Gastroesophageal sphincter (tissue), 4 donors: ENCODE data around the gene CILP. TPM values are rescaled to one million over a fixed set of nuclear protein-coding genes. Genes with fewer than 3 reads are reported as not detected.

ENCODE experiments used
- ATAC-seq: fragments of 150-250 bp; one replicate; pipeline ENCODE4 v1.9.1; 2016; ENCODE audit warnings: mild to moderate bottlenecking, moderate library complexity
- H3K27ac ChIP-seq, 4 donors: fragments of 200-600 bp; sonication (generic) in 3 of 4; 1 replicate in 3 of 4; 2 replicates in 1 of 4; pipeline ENCODE4 v1.5.1; 2016 to 2019
- H3K27me3 ChIP-seq: fragments of 200-600 bp; sonication (generic); one replicate; pipeline ENCODE4 v1.5.1; 2019
- H3K36me3 ChIP-seq, 2 donors: fragments of 200-600 bp; sonication (generic); one replicate each; pipeline ENCODE4 v1.5.1; 2019; ENCODE audit warnings: control low read depth in 1 of 2
- H3K4me1 ChIP-seq, 3 donors: fragments of 200-600 bp; sonication (generic); 1 replicate in 2 of 3; 2 replicates in 1 of 3; pipeline ENCODE4 v1.5.1; 2016 to 2019; ENCODE audit warnings: control low read depth in 2 of 3
- H3K4me3 ChIP-seq, 2 donors: fragments of 200-600 bp; sonication (generic); one replicate each; pipeline ENCODE4 v1.5.1; 2019; ENCODE audit warnings: mild to moderate bottlenecking in 1 of 2, moderate library complexity in 1 of 2
- H3K9me3 ChIP-seq, 3 donors: fragments of 200-600 bp; sonication (generic); one replicate each; pipeline ENCODE4 v1.5.1; 2017 to 2019; ENCODE audit warnings: control low read depth in 2 of 3
- CTCF ChIP-seq, 4 experiments: fragments of 200-600 bp in 2 of 4; fragments of 450-650 bp in 2 of 4; sonication (generic) in 1 of 4; IDR thresholded peaks; one replicate each; pipeline ENCODE4 v1.5.1; 2017 to 2019; ENCODE audit warnings: antibody characterized with exemption in 4 of 4, mild to moderate bottlenecking in 2 of 4, moderate library complexity in 2 of 4
- EP300 ChIP-seq: sonication (generic); formaldehyde crosslinking; IDR thresholded peaks from one replicate; pipeline ENCODE4 v1.6.1; 2017; ENCODE audit warnings: antibody characterized with exemption, mild to moderate bottlenecking
- POLR2A ChIP-seq, 2 donors: fragments of 450-650 bp; IDR thresholded peaks; one replicate each; pipeline ENCODE4 v1.6.1; 2017; ENCODE audit warnings: antibody characterized with exemption in 2 of 2, mild to moderate bottlenecking in 2 of 2, moderate library complexity in 1 of 2
- POLR2AphosphoS5 ChIP-seq: sonication (generic); formaldehyde crosslinking; IDR thresholded peaks from one replicate; pipeline ENCODE4 v1.6.1; 2017; ENCODE audit warnings: antibody characterized with exemption
- WGBS, 2 donors: methylation state at CpG; one replicate each; pipeline ENCODE4 v1.1.5; 2018; ENCODE audit warnings: low coverage in 1 of 2; 5-methylcytosine and 5-hydroxymethylcytosine counted together
- total RNA-seq, 4 donors: library from RNA; depleted of rRNA; stranded (reverse); fragments of >200 nt; gene quantifications; one replicate each; pipeline ENCODE4 v1.1.0, GENCODE V29; 2016

Gene CILP
- total RNA-seq, 4 donors from 2014 or later, result 43.7 to 114 (median 74.5) TPM

DNA sequence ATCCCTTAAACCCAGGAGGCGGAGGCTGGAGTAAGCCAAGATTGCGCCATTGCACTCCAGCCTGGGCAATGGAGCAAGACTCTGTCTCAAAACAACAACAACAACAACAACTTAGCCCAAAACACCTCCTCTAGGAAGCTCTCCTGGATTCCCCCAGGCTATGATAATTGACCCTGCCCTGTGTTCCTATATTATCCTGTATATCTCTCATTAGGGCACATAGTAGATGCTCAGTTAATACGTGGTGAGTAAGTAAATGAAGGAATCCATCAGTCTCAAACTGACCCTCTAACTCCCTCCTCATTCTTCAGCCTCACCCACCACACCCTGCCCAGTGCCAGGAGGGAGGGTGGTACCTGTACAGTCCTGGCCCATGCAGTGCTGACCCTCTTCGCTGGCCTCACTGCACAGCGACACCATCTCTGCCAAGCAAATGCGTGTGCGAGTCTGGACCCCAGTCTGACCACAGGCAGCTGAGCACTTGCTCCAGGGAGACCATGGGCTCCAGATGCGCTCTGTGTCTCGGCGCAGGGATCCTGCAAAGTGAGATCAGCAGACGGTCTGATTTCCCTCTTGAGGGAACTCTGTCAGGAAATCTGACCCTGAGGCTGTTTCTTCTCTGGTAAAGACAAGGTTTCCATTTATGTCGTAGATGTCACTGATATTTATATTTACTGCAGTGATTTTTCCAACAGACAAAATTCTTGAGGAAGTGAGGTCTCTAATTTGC is 6.2 kb downstream of the CILP start:
- Histone ChIP-seq H3K27ac (no peak overlapping the region), H3K36me3 (no peaks in the 10 kb centered on the region), H3K4me1 (no peaks in the 10 kb centered on the region), H3K4me3 (no peak overlapping the region), H3K27me3 (no peaks in the 10 kb centered on the region), H3K9me3 (no peaks in the 10 kb centered on the region)
- no peak for TF ChIP-seq POLR2A (IDR thresholded peaks at IDR 0.05)
- no peak for TF ChIP-seq POLR2AphosphoS5
- no peak for TF ChIP-seq CTCF (IDR thresholded peaks at IDR 0.05)
- no peak for TF ChIP-seq EP300
- ATAC-seq, result no peak
- 100% methylated on average over 1 to 3 of the region's 12 CpGs for WGBS, 2 donors

DNA sequence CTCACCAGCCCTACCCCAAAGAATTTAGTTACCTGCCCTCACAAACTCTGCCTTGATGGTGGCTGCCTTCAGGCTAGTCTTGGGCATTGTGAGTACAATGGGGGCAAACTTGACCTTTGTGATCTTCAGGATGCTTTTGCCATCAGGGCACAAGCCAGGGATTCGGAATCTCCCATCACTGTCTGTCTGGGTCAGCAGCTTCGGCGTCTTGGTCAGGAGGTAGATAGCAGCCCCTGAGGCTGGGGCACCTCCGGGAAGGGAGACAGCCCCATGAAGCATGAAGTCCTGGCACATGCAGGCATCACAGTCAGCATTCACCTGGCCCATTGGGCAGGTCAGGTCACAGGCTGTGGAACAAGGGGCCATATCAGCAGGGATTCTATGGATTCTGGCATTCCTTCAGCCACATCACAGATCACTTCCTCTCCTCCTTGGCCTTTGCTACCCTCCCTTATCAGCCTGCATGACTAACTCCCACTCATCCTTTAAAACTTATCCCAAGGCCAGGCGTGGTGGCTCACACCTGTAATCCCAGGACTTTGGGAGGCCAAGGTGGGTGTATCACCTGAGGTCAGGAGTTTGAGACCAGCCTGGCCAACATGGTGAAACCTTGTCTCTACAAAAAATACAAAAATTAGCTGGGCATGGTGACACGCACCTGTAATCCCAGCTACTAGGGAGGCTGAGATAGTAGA is 6.9 kb downstream of the CILP start:
- Histone ChIP-seq H3K9me3 (no peaks in the 10 kb centered on the region), H3K4me1 (no peaks in the 10 kb centered on the region), H3K36me3 (no peaks in the 10 kb centered on the region), H3K27me3 (no peaks in the 10 kb centered on the region), H3K27ac (no peak overlapping the region), H3K4me3 (no peak overlapping the region)
- TF ChIP-seq EP300 (no peak), POLR2AphosphoS5 (no peak), POLR2A (IDR thresholded peaks at IDR 0.05) (no peak), CTCF (IDR thresholded peaks at IDR 0.05) (no peak)
- no peak for ATAC-seq
- WGBS, 2 donors, result 83 to 90% methylated on average over 1 to 2 of the region's 6 CpGs

DNA sequence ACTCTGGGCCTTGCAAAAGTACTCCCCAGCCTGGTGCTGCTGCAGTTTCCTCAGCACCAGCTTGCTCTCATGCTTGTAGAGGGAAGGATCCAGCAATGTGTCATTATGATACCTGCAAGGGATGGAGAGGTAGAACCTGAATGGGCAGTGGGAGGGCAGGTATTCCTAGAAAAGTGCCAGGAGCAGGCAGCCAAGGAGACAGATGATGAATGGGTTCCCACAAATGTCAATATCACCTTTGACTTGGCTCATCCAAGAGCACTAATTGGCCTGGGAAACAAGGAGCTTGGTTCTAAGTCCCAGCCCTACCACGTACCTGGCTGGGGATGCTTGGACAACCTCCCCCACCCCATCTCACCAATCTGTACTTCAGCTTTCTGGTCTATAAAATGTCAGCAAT is 9.4 kb downstream of the CILP start:
- no peak for ATAC-seq
- H3K4me1 ChIP-seq, result no peaks in the 10 kb centered on the region
- no peaks in the 10 kb centered on the region for H3K9me3 ChIP-seq
- peaks cover 0 to 8% of the 10 kb centered on the region in 2 donors for H3K36me3 ChIP-seq
- H3K27me3 ChIP-seq, result no peaks in the 10 kb centered on the region
- TF ChIP-seq POLR2AphosphoS5, result no peak
- no peak for TF ChIP-seq EP300
- TF ChIP-seq CTCF (IDR thresholded peaks at IDR 0.05), result no peak
- TF ChIP-seq POLR2A (IDR thresholded peaks at IDR 0.05), result no peak
- no peak overlapping the region for H3K27ac ChIP-seq
- H3K4me3 ChIP-seq, result no peak overlapping the region
- WGBS, 2 donors, result 100% methylated on average over 1 of the region's 1 CpG; no CpG with 5 or more reads in 1 of the 2 donors

- H3K9me3 ChIP-seq, result no peaks in the 10 kb centered on the region
- no peak overlapping the region for H3K27ac ChIP-seq
- H3K4me3 ChIP-seq, result no peak overlapping the region
- H3K4me1 ChIP-seq, result peaks cover 0 to 19% (median 0%) of the 10 kb centered on the region in 3 donors
- WGBS, 2 donors, result 83 to 100% methylated on average over 3 of the region's 12 CpGs
- no peak for ATAC-seq
- no peak for TF ChIP-seq EP300
- TF ChIP-seq CTCF (IDR thresholded peaks at IDR 0.05), result no peak
- TF ChIP-seq POLR2A (IDR thresholded peaks at IDR 0.05), result no peak
- TF ChIP-seq POLR2AphosphoS5, result no peak
- H3K36me3 ChIP-seq, result peaks cover 0 to 8% of the 10 kb centered on the region in 2 donors
- no peaks in the 10 kb centered on the region for H3K27me3 ChIP-seq
These were observed 12.7 kb downstream of the CILP start for GRCh38 chr15:65198571-65198970.

DNA sequence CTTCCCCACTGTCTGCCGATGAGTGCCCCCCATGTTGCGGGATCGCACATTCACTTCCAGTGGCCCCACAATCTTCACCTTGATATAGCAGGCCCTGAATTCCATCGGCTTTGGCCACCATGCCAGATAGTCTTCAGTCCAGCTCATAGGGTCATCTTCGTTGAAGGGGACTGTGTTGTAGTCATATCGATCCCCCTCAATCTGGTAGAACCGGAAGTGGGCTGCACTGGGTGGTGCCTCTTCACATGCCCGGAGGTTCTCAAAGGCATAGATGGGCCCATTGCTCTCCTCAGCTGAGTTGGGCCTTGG is 14.0 kb downstream of the CILP start:
- no peak overlapping the region for H3K4me3 ChIP-seq
- H3K4me1 ChIP-seq, result peaks cover 0 to 19% (median 0%) of the 10 kb centered on the region in 3 donors
- H3K27me3 ChIP-seq, result no peaks in the 10 kb centered on the region
- 100% methylated on average over 2 of the region's 8 CpGs; no CpG with 5 or more reads in 1 of the 2 donors for WGBS, 2 donors
- H3K27ac ChIP-seq, result no peak overlapping the region
- H3K36me3 ChIP-seq, result peaks cover 0 to 8% of the 10 kb centered on the region in 2 donors
- TF ChIP-seq POLR2A (IDR thresholded peaks at IDR 0.05), result no peak
- TF ChIP-seq CTCF (IDR thresholded peaks at IDR 0.05), result no peak
- TF ChIP-seq POLR2AphosphoS5, result no peak
- TF ChIP-seq EP300, result no peak
- ATAC-seq, result no peak
- no peaks in the 10 kb centered on the region for H3K9me3 ChIP-seq
